ENCODE results near the gene DUSP28.
"Not testable (repeated sequence)": the region's sequence is repeated elsewhere in the genome, so short reads cannot be mapped to it uniquely, and the experiment has no call there.

The DUSP28 gene

DNA sequence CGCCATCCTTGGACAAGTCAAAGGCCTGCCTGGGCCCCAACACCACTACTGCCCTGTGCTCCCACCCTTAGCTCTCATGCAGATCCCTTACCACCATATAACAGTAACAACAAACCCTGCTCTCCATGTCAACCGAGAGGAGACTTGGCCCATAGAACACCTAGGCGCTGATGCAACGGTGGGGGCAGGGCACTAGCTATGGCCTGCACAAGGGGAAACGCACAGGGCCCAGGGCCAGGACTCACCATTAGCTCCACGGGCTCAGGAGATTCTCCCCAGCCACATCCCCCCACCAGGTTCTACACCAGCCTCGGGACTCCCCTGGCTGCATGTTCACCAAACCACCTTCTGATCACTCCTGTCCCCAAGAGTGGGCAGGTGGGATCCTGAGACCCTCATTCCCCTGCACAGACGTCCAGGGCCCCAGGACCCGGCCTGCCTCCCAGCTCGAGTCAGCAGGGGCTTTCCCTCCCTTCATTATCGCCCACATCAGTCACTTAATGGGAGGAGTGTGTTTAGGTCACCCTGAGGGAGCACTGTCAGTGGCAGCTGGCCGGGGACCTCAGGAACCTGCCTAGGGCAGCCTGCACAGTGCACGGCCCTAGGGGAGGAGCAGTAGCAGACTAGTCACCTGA, 31.6 kb upstream of the DUSP28 start:
- TF ChIP-seq, protein P1, sequence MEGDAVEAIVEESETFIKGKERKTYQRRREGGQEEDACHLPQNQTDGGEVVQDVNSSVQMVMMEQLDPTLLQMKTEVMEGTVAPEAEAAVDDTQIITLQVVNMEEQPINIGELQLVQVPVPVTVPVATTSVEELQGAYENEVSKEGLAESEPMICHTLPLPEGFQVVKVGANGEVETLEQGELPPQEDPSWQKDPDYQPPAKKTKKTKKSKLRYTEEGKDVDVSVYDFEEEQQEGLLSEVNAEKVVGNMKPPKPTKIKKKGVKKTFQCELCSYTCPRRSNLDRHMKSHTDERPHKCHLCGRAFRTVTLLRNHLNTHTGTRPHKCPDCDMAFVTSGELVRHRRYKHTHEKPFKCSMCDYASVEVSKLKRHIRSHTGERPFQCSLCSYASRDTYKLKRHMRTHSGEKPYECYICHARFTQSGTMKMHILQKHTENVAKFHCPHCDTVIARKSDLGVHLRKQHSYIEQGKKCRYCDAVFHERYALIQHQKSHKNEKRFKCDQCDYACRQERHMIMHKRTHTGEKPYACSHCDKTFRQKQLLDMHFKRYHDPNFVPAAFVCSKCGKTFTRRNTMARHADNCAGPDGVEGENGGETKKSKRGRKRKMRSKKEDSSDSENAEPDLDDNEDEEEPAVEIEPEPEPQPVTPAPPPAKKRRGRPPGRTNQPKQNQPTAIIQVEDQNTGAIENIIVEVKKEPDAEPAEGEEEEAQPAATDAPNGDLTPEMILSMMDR (IDR thresholded peaks at IDR 0.05; ENCODE audit: borderline replicate concordance, insufficient read depth, low read depth, low read length), result no peak
- H3K4me3 ChIP-seq (ENCODE audit: low read depth, low read length), result no peak overlapping the region

DNA sequence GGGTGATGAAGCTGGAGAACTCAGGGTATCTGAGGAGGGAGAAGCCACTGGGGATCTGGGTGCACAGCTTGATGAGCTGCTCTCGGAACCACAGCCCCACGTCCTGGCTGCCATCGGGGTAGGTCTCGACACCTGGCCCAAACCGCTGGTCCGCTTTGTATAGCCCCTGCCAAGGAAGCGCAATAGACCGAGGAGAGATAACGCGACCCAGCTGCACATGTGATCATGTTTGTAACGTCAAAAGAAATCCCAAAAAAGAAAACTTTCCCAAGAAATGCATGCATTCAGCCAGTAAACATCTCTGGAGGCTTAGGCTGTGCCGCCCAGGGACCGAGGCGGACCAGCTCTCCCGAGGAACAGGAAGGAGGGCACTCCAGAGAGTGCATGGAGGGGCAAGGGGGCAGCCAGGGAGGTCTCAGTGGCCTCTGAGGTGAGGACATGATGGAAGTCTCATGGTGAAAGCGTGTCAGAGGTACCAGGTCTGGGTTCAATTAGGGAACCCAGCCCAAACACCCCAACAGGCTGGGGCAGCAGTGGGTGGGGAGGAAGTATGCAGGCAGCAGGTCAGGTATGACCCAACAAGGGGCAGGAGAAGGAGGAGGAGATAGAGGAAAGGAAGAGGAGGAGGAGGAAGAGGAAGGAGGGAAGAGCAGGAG, 30.7 kb upstream of the DUSP28 start:
- H3K4me3 ChIP-seq (ENCODE audit: low read depth, low read length), result no peak overlapping the region
- TF ChIP-seq, protein P1 (IDR thresholded peaks at IDR 0.05; ENCODE audit: borderline replicate concordance, insufficient read depth, low read depth, low read length), result no peak

DNA sequence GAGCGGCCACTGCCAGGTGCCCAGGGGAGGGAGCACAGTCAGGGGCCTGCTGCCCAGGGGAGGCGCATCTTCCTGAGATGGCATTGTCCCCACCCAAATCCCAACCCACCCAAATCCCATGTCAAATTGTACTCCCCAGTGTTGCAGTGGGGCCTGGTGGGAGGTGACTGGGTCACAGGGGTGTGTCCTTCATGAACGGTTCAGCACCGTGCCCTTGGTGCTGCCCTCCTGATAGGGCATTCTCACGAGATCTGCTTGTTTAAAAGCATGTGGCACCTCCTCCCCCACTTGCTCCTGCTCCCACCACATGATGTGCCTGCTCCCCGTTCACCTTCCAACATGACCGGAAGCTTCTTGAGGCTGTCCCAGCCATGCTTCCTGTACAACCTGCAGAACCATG, 30.0 kb upstream of the DUSP28 start:
- TF ChIP-seq, protein P1 (IDR thresholded peaks at IDR 0.05; ENCODE audit: borderline replicate concordance, insufficient read depth, low read depth, low read length), result no peak
- H3K4me3 ChIP-seq (ENCODE audit: low read depth, low read length), result no peak overlapping the region

DNA sequence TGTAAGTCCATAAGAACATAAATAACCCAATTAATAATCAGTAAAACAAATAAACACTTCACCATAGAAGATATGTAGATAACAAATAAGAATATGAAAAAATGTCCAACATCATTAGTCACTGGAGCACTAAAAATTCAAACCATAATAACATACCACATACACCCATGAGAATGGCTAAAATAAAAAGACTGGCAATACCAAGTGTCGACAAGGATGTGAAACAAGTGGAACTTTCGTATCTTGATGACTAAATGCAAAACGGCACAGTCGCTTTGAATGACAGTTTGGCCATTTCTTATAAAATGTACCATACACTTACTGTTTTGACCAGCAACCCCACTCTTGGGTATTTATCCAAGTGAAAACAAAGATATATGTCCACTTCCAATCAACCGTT, 29.1 kb upstream of the DUSP28 start:
- TF ChIP-seq, protein P1 (IDR thresholded peaks at IDR 0.05; ENCODE audit: borderline replicate concordance, insufficient read depth, low read depth, low read length), result no peak

DNA sequence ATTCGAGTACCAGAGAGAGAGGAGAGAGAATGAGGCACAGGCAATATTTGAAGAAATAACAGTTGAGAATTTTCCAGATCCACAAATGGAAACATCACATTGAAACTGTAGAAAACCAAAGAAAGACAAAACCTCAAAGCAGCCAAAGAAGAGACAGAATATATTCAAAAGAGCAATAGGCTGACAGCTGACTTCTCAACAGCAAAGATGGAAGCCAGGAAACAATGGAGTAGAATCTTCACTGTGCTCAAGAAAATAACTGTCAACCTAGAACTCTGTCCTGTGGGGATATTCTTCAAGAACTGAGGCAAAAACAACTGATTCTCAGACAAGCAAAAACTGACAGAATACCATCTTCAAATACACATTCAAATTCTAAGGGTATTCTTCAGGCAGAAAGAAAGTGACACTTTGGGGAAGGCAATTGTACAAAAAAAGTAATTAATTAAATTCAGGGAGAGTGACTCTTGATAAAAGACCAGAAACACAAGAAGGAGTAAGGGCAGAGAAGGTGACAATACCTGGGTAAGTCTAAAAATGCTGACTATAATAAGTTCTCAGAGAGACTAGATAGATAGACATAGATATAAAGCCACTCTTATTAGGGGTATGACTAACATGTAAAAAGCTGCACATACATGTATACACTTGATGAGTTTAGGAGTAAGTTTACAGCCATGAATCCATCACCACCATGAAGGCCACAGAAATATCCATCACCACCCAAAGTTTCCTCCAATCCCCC, 28.0 kb upstream of the DUSP28 start:
- TF ChIP-seq, protein P1 (IDR thresholded peaks at IDR 0.05; ENCODE audit: borderline replicate concordance, insufficient read depth, low read depth, low read length), result no peak
- H3K4me3 ChIP-seq (ENCODE audit: low read depth, low read length), result no peak overlapping the region

More for the DNA sequence above, 29.1 kb upstream of the DUSP28 start:
- no peak overlapping the region for H3K4me3 ChIP-seq (ENCODE audit: low read depth, low read length)

DNA sequence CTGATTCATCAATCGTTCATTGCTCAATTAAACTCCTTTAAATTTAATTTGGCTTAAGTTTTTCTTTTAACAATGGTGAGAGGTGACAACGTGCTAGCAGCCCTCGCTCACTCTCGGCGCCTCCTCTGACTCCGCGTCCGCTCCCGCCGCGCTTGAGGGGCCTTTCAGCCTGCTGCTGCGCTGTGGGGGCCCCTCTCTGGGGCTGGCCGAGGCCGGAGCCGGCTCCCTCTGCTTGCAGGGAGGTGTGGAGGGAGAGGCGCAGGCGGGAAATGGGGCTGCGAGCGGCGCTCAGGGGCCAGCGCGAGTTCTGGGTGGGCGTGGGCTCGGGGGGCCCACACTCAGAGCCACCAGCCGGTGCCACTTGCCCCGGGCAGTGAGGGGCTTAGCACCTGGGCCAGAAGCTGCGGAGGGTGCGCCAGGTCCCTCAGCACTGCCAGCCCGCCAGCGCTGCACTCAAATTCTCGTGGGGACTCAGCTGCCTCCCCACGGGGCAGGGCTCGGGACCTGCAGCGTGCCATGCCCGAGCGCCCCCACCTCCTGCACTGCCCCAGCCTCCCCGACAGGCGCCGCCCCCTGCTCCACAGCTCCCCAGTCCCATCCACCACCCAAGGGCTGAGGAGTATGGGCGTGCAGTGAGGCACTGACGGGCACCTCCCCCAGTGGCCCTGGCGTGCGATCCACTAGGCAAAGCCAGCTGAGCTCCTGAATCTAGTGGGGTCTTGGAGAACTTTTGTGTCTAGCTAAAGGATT, 22.0 kb upstream of the DUSP28 start:
- no peak overlapping the region for H3K4me3 ChIP-seq (ENCODE audit: low read depth, low read length)
- TF ChIP-seq, protein P1 (IDR thresholded peaks at IDR 0.05; ENCODE audit: borderline replicate concordance, insufficient read depth, low read depth, low read length), result no peak

DNA sequence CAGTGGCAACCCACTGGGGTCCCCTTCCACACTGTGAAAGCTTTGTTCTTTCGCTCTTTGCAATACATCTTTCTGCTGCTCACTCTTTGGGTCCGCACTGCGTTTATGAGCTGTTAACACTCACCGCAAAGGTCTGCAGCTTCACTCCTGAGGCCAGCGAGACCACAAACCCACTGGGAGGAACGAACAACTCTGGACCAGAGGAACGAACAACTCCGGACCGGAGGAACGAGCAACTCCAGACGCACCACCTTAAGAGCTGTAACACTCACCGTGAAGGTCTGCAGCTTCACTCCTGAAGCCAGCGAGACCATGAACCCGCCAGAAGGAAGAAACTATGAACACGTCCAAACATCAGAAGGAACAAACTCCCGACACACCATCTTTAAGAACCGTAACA, 21.1 kb upstream of the DUSP28 start:
- H3K4me3 ChIP-seq (ENCODE audit: low read depth, low read length), result not testable (repeated sequence)

Measured in GM12875 (cell line).